CD4-positive, alpha-beta T cell treated with Interferon alpha-2 for 1 hour (primary cell): ENCODE data around the gene KRTAP12-2.

ENCODE experiments used
- DNase-seq, 2 donors: peaks; one replicate each; pipeline ENCODE4 v3.0.0-alpha.2; 2020 to 2022

Gene KRTAP12-2, protein sequence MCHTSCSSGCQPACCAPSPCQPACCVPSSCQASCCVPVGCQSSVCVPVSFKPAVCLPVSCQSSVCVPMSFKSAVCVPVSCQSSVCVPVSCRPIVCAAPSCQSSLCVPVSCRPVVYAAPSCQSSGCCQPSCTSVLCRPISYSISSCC

GRCh38 chr21:44666401-44667320 is at the start of gene KRTAP12-2:
Gene KRTAP12-2, minus strand, starts transcription at chr21:44666927. Its CDS starts 41 bp downstream, at chr21:44666886.
- no peak for DNase-seq

DNA sequence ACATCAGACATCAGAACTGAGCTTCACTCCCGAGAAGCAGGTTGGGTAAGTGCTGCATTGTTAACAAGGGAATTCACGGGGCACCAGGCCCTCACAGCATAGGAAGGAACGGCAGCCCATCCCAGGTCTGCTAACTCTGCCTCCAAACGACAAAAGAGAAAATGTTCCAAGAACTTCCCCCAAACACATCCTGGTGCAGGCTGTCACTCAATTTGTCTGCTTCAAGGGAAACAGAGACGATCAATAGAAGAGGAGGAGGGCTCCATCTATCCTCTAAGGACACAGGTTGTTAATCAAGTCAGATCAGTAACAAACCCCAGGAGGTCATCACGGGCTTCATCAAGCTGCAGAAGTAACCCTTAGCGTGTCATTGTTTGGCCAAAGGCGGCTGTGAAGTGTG is 48.2 kb upstream of the KRTAP12-2 start:
- DNase-seq: no peak

GRCh38 chr21:44713846-44714245 is 47.1 kb upstream of the KRTAP12-2 start:
- no peak for DNase-seq

DNA sequence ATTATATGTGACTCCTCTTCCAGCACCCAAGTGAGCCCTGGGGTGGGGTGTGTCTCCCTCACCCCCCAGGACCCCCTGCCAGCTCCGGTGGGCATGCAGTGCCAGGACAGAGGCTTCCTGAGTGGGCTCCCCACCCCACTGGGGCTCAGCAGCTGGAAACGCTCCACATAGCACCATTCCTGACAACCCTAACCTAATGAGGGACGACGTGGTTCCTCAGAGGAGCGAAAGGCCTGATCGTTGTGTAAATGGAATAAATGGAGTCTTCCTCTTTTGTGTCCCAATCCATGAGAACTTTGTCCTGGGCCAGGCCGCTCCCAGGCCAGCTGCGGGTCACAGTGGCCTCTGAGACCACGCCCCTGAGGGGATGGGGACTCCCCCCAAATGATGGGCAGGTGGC is 46.4 kb upstream of the KRTAP12-2 start:
- no peak for DNase-seq

- DNase-seq: no peak
These were observed 45.7 kb upstream of the KRTAP12-2 start for GRCh38 chr21:44712203-44713028.

DNA sequence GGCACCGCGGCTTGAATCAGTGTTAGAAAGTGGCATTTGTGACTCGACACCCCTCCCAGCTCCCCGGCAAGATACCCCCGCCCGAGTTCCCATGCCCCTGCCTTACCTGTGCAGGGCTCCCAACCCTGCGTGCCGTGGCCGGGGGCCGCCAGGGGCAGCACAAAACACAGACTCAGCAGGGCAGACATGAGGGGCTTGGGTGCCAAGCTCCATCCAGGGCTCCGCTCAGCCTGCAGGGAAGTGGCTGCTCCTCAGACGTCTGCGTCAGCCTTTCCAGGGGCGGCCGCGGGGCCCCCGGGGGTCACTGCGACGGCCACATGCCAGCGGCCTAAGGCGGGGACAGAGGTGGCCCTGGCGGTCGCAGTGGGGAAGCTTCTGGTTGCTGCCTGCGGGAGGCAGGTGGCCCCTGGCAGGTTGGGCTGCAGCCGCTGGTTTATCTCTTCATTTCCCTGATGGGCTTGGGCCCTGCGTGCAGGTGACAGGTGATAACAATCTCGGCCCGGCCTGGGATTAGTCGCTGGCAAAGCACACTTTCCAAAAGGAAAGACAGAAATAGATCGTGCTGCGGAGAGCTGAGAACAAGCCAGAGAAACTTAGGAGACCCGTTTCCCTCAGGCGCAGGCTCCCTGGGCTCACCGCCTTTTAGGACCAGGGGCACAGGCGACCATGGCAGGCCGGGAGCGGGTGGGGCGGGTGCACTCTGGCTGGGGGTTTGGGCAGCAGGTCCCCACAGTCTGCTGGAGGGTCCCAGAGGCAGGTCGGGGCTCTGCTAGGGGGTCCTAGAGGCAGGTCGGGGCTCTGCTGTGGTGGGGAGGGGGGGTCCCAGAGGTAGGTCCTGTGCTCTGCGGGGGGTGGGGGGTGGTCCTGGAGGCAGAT is 44.8 kb upstream of the KRTAP12-2 start, which contains the start of gene TSPEAR:
Gene TSPEAR (minus strand): TSS at position 246 of the 876 bp plus-strand sequence. CDS start 58 bp downstream, at position 188.
- DNase-seq: no peak

DNA sequence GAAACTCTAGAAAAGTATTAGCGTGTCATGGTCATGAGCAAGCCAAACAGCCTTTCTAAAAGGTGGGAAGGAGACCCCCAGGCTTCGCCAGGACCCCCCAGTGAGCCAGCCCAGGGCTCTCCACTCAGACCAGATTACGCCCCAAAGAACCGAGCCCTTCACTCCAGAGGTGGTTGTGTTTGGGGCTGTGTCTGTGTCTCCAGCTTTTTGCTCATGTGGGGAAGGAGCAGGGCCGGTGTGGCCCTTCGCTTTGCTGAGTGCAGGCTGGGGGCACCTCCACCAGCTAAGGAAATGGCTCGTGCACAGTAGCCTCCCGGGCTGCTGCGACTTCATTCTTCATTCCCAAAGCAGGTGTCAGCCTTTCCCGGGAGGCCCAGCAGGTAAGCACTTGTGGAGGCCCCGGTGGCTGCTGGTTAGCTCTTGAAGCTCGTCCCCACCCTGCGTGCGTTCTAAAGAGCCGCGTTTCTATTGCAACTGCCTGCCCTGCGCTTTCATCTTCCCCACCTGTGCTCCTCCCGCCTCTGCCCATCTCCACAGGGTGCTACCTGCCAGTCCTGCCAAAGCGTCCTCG is 44.1 kb upstream of the KRTAP12-2 start:
- DNase-seq: no peak

DNA sequence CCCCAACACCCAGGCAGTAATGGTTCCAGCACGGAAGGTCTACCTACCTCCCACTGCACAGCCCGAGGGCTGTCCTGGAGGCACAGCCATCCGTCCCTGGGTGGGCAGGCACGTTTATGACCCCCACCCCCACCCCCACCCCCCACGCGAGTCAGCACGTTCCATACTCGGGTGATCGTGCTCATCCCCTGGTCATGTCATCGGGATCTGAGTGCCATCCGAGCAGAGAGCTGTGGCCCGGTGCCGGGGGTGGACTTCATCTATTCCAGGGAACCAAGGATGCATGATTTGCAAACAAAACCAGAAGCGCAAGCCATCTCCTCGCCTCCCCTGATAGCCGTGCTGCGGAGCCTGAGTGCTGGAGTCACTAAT is 43.6 kb upstream of the KRTAP12-2 start:
- no peak for DNase-seq

DNA sequence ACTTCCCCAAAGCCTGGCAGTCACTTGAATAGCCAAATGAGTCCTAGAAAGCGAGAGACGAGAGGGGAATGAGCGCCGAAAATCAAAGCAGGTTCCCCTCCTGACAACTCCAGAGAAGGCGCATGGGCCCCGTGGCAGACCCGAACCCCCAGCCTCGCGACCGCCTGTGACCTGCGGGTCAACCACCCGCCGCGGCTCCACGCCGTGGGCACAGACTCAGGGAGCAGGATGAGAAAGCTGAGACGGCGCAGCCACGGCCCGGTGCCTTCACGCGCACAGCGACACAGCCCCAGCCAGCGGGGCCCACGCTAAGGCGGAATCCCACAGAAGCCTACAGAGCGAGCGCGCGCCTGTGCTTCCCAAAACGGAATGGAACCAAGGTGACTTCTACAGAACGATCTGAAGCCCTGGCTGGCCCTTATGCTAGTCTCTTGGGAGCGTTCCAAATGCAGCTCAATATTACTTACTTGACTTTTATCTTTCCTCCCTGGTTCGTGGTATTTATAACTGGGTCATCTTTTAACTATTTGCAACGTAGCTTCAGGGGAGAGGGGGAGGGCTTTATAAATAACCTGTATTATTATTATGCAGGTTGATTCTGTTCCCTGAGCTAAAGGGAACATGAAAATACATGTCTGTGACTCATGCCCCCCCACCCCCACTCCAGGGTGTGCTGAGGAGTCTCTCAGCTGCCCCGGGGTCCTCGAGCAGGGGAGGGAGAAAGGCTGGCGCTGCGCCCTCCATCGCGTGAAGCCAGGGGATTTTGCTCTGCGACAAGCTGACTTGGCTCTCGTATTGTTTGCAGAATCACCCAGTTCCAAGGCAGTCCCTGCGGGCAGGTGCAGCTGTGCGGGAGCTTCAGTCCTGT is 42.9 kb upstream of the KRTAP12-2 start:
- peak in 1 of 2 donors; percentile 23 for DNase-seq

- no peak for DNase-seq
These were observed 42.2 kb upstream of the KRTAP12-2 start for GRCh38 chr21:44708866-44709425.

- DNase-seq: no peak
These were observed 41.6 kb upstream of the KRTAP12-2 start for GRCh38 chr21:44708213-44708865.

GRCh38 chr21:44706706-44707581 is 40.2 kb upstream of the KRTAP12-2 start:
- no peak for DNase-seq

DNA sequence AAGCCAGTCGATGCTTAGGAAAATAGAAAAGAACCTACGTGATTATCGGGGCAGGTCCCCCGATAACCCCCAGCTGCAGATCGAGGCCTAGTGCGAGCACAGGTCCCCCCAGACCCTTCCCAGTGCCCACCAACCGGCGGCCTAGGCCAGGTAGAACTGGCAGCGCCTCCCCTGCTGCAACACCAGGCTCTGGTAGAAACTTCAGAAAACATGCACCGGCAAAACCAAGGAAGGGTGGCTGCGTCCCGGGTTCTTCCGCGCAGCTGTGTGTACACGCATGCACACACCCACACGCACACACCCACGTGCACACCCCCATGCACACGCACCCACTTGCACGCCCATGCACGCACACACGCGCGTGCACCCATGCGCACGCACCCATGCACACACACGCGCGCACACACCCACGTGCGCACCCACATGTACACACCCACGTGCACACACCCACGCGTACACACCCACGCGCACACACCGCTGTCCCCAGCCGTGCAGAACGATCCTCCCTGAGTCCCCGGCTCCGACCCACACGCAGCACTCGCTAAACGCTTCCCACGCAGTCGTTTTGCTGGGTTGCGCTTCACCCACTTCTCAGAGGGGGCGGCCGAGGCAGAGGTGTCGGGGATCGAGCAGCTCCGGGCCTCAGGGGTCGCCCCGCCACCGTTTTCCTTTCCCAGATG is 39.4 kb upstream of the KRTAP12-2 start:
- no peak for DNase-seq

GRCh38 chr21:44704636-44705001 is 37.9 kb upstream of the KRTAP12-2 start:
- no peak for DNase-seq

- no peak for DNase-seq
These were observed 37.3 kb upstream of the KRTAP12-2 start for GRCh38 chr21:44703731-44704635.

DNA sequence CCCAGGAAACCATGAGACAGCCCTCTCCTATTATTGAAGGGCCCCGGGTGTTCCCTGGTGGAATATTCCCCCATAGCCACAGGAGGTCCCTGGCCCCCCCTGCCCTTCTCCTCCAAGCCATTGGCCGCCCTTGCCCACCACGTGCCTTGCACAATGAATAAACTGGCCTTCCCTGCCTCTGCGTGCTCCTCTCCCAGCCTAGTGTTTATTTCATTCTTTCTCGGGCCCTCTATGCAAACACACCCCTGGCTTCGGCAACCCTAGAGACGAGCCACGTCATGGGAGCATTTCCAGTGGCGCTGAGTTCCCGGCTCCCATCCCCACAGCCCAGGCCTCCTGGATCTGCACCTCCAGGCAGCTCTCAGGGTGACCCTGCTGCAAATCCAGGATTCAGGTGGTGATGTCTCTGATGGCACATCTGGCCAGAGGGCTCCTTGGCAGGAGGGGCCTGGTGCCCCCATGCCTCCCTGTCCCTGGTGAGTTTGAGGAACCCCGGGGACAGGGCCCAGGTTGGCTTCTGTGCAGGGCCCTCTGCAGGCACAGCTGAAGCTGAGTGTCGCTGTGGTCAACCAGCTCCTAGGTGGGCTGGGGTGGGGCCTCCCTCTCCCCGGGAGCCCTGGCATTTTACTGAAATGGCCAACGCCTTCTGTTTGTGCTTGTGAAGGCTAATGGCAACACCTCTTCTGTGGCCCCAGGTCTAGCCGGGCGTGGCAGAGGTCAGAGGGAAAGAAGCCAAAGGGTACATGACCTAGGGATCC is 36.4 kb upstream of the KRTAP12-2 start:
- DNase-seq: no peak
